Neural cell (in vitro differentiated cells): ENCODE measurements around the gene PADI2.

Source experiments
- CTCF ChIP-seq: fragments of 450-650 bp; IDR thresholded peaks from 2 replicates; pipeline ENCODE4 v1.5.1; 2014; ENCODE audit warnings: antibody characterized with exemption, mild to moderate bottlenecking, moderate library complexity; ENCODE audit not compliant: poor library complexity, severe bottlenecking
- REST ChIP-seq: IDR thresholded peaks from 2 replicates; pipeline ENCODE4 v1.6.1; 2012; ENCODE audit warnings: borderline replicate concordance
- SMC3 ChIP-seq: fragments of 450-650 bp; conservative IDR thresholded peaks from 2 replicates; pipeline ENCODE4 v1.6.1; 2014; ENCODE audit warnings: antibody characterized with exemption, mild to moderate bottlenecking, moderate library complexity; ENCODE audit not compliant: poor library complexity
- TAF1 ChIP-seq: IDR thresholded peaks from 2 replicates; pipeline ENCODE4 v1.6.1; 2012; ENCODE audit warnings: low read depth

GRCh38 chr1:17082761-17083160 lies 36.5 kb downstream of the PADI2 start:
- no peak for TF ChIP-seq TAF1
- no peak for TF ChIP-seq CTCF
- TF ChIP-seq SMC3: no peak
- no peak for TF ChIP-seq REST
